Measurements from ENCODE around the gene REEP1. TPM values are rescaled to one million over a fixed set of nuclear protein-coding genes. Genes with fewer than 3 reads are reported as not detected.

REEP1 gene
- total and polyA plus RNA-seq, 2 of the 13 experiments (the other 11 are each of a cell fraction or from before 2014, with no cell fraction given), result 0.27 TPM; not detected in 1

GRCh38 chr2:86221066-86221684, 116.3 kb downstream of the REEP1 start (continued):
- 0 out of 2 replicates have a peak, but pooled peaks have one; percentile 14 for TF ChIP-seq PAXIP1 (CRISPR knock-in tag; conservative IDR thresholded peaks at IDR 0.05)
- no peak for TF ChIP-seq BORCS8-MEF2B (CRISPR knock-in tag; IDR thresholded peaks at IDR 0.05)
- TF ChIP-seq KLF15 (CRISPR knock-in tag; IDR thresholded peaks at IDR 0.05; ENCODE audit: borderline replicate concordance), result no peak
- no peak for TF ChIP-seq PLRG1 (conservative IDR thresholded peaks at IDR 0.05)
- no peak for TF ChIP-seq SSRP1 (CRISPR knock-in tag; IDR thresholded peaks at IDR 0.05)
- no peak for TF ChIP-seq ZNF878 (CRISPR knock-in tag; IDR thresholded peaks at IDR 0.05)
- no peak for TF ChIP-seq ZNF737 (CRISPR knock-in tag; IDR thresholded peaks at IDR 0.05; ENCODE audit: borderline replicate concordance)
- TF ChIP-seq SMC3 (IDR thresholded peaks at IDR 0.05; ENCODE audit: low read length), result peak; percentile 92
- TF ChIP-seq STAG1 (CRISPR knock-in tag; IDR thresholded peaks at IDR 0.05), result peak; percentile 91
- no peak for TF ChIP-seq ZNF205 (CRISPR knock-in tag; IDR thresholded peaks at IDR 0.05)
- TF ChIP-seq AHR (CRISPR knock-in tag; IDR thresholded peaks at IDR 0.05), result no peak
- TF ChIP-seq ZNF251 (CRISPR knock-in tag; IDR thresholded peaks at IDR 0.05), result no peak
- TF ChIP-seq XRCC5 (optimal IDR thresholded peaks at IDR 0.05; ENCODE audit: low read length), result peak; percentile 62
- no peak for TF ChIP-seq ATF3 (CRISPR knock-in tag; IDR thresholded peaks at IDR 0.05)
- no peak for TF ChIP-seq ATF7-NPFF (CRISPR knock-in tag; IDR thresholded peaks at IDR 0.05; ENCODE audit: low read depth)
- no peak for TF ChIP-seq FIP1L1 (IDR thresholded peaks at IDR 0.05; ENCODE audit: borderline replicate concordance, insufficient read depth, low read depth, low read length)
- TF ChIP-seq NR2F2 (IDR thresholded peaks at IDR 0.05; ENCODE audit: borderline replicate concordance, low read depth), result no peak
- TF ChIP-seq HNRNPK (IDR thresholded peaks at IDR 0.05; ENCODE audit: low read depth, low read length, poor library complexity, severe bottlenecking), result no peak
- no peak for TF ChIP-seq HOXA7 (CRISPR knock-in tag; IDR thresholded peaks at IDR 0.05)
- no peak for TF ChIP-seq SRY (CRISPR knock-in tag; IDR thresholded peaks at IDR 0.05)
- no peak for TF ChIP-seq NFE2L1 (CRISPR knock-in tag; IDR thresholded peaks at IDR 0.05; ENCODE audit: borderline replicate concordance)
- no peak for TF ChIP-seq ZNF646 (CRISPR knock-in tag; IDR thresholded peaks at IDR 0.05)
